Measurements from ENCODE around the gene SOHLH2.

GRCh38 chr13:36231236-36231635 is 16.9 kb upstream of the SOHLH2 start:
- TF ChIP-seq CTCF (IDR thresholded peaks at IDR 0.05) = no peak
- TF ChIP-seq POLR2A (IDR thresholded peaks at IDR 0.05) = no peak
